ENCODE results near the gene SOX2.

The SOX2 gene

GRCh38 chr3:181753391-181753790 is 41.7 kb downstream of the SOX2 start:
- Histone ChIP-seq H3K36me3 (ENCODE audit: control insufficient read depth, low read length) (no peaks in the 10 kb centered on the region), H4K20me1 (ENCODE audit: control insufficient read depth, insufficient read depth, low read depth, low read length) (no peaks in the 10 kb centered on the region), H3K9me2 (replicated peaks; ENCODE audit: control insufficient read depth, low read length) (no peaks in the 10 kb centered on the region), H3K4me1 (ENCODE audit: control insufficient read depth, low read length) (no peaks in the 10 kb centered on the region), H3K4me3 (ENCODE audit: low read length) (no peak overlapping the region), H3K27me3 (ENCODE audit: control insufficient read depth, low read length) (peaks cover 22% of the 10 kb centered on the region), H3K27ac (ENCODE audit: low read depth, low read length) (no peak overlapping the region), H3K9me3 (ENCODE audit: control insufficient read depth, insufficient read depth, low read length) (no peaks in the 10 kb centered on the region), H3F3A (ENCODE audit: control insufficient read depth, insufficient read depth) (no peaks in the 10 kb centered on the region), H3K79me2 (ENCODE audit: control insufficient read depth, low read length) (no peaks in the 10 kb centered on the region), H3K4me2 (ENCODE audit: low read length) (no peak overlapping the region)
- TF ChIP-seq CTCF (IDR thresholded peaks at IDR 0.05; ENCODE audit: low read depth, low read length, poor library complexity, severe bottlenecking) (no peak), EZH2phosphoT487 (IDR thresholded peaks at IDR 0.05; ENCODE audit: borderline replicate concordance, low read length) (no peak)

GRCh38 chr3:181755959-181756358 is 44.2 kb downstream of the SOX2 start:
- Histone ChIP-seq H4K20me1 (ENCODE audit: control insufficient read depth, insufficient read depth, low read depth, low read length) (no peaks in the 10 kb centered on the region), H3K36me3 (ENCODE audit: control insufficient read depth, low read length) (no peaks in the 10 kb centered on the region), H3K4me3 (ENCODE audit: low read length) (no peak overlapping the region), H3K9me3 (ENCODE audit: control insufficient read depth, insufficient read depth, low read length) (no peaks in the 10 kb centered on the region), H3K9me2 (replicated peaks; ENCODE audit: control insufficient read depth, low read length) (no peaks in the 10 kb centered on the region), H3F3A (ENCODE audit: control insufficient read depth, insufficient read depth) (no peaks in the 10 kb centered on the region), H3K27me3 (ENCODE audit: control insufficient read depth, low read length) (peaks cover 22% of the 10 kb centered on the region), H3K4me2 (ENCODE audit: low read length) (no peak overlapping the region), H3K27ac (ENCODE audit: low read depth, low read length) (no peak overlapping the region), H3K4me1 (ENCODE audit: control insufficient read depth, low read length) (no peaks in the 10 kb centered on the region), H3K79me2 (ENCODE audit: control insufficient read depth, low read length) (no peaks in the 10 kb centered on the region)
- TF ChIP-seq CTCF (IDR thresholded peaks at IDR 0.05; ENCODE audit: low read depth, low read length, poor library complexity, severe bottlenecking) = no peak
- no peak for TF ChIP-seq EZH2phosphoT487 (IDR thresholded peaks at IDR 0.05; ENCODE audit: borderline replicate concordance, low read length)

GRCh38 chr3:181756645-181757297 is 45.0 kb downstream of the SOX2 start:
- H3K9me3 ChIP-seq (ENCODE audit: control insufficient read depth, insufficient read depth, low read length) = no peaks in the 10 kb centered on the region
- peaks cover 22% of the 10 kb centered on the region for H3K27me3 ChIP-seq (ENCODE audit: control insufficient read depth, low read length)
- no peak for TF ChIP-seq EZH2phosphoT487 (IDR thresholded peaks at IDR 0.05; ENCODE audit: borderline replicate concordance, low read length)
- no peaks in the 10 kb centered on the region for H3K36me3 ChIP-seq (ENCODE audit: control insufficient read depth, low read length)
- H3K27ac ChIP-seq (ENCODE audit: low read depth, low read length) = no peak overlapping the region
- H3F3A ChIP-seq (ENCODE audit: control insufficient read depth, insufficient read depth) = no peaks in the 10 kb centered on the region
- H3K4me2 ChIP-seq (ENCODE audit: low read length) = no peak overlapping the region
- no peaks in the 10 kb centered on the region for H3K79me2 ChIP-seq (ENCODE audit: control insufficient read depth, low read length)
- H4K20me1 ChIP-seq (ENCODE audit: control insufficient read depth, insufficient read depth, low read depth, low read length) = no peaks in the 10 kb centered on the region
- H3K4me1 ChIP-seq (ENCODE audit: control insufficient read depth, low read length) = no peaks in the 10 kb centered on the region
- H3K9me2 ChIP-seq (replicated peaks; ENCODE audit: control insufficient read depth, low read length) = no peaks in the 10 kb centered on the region
- no peak overlapping the region for H3K4me3 ChIP-seq (ENCODE audit: low read length)

GRCh38 chr3:181757694-181758306 is 46.1 kb downstream of the SOX2 start:
- Histone ChIP-seq H3F3A (ENCODE audit: control insufficient read depth, insufficient read depth) (no peaks in the 10 kb centered on the region), H3K36me3 (ENCODE audit: control insufficient read depth, low read length) (no peaks in the 10 kb centered on the region), H4K20me1 (ENCODE audit: control insufficient read depth, insufficient read depth, low read depth, low read length) (no peaks in the 10 kb centered on the region), H3K27ac (ENCODE audit: low read depth, low read length) (no peak overlapping the region), H3K4me3 (ENCODE audit: low read length) (no peak overlapping the region), H3K4me2 (ENCODE audit: low read length) (no peak overlapping the region), H3K27me3 (ENCODE audit: control insufficient read depth, low read length) (peaks cover 18% of the 10 kb centered on the region), H3K4me1 (ENCODE audit: control insufficient read depth, low read length) (no peaks in the 10 kb centered on the region), H3K79me2 (ENCODE audit: control insufficient read depth, low read length) (no peaks in the 10 kb centered on the region), H3K9me2 (replicated peaks; ENCODE audit: control insufficient read depth, low read length) (no peaks in the 10 kb centered on the region), H3K9me3 (ENCODE audit: control insufficient read depth, insufficient read depth, low read length) (no peaks in the 10 kb centered on the region)
- TF ChIP-seq CTCF (IDR thresholded peaks at IDR 0.05; ENCODE audit: low read depth, low read length, poor library complexity, severe bottlenecking) (no peak), EZH2phosphoT487 (IDR thresholded peaks at IDR 0.05; ENCODE audit: borderline replicate concordance, low read length) (no peak)
